Astrocyte (in vitro differentiated cells and primary cell): Measurements from ENCODE around the gene ARMH1. TPM values are rescaled to one million over a fixed set of nuclear protein-coding genes. Genes with fewer than 3 reads are reported as not detected.
A peak's percentile ranks its signal among the peaks of the same experiment; 100 is the strongest.

Experiments
- DNase-seq: peaks from one replicate; pipeline ENCODE4 v3.0.0-alpha.2; 2010; ENCODE audit warnings: low read depth
- FAIRE-seq: peaks from 2 replicates; lab custom pipeline; 2011; peaks lifted over from hg19 to GRCh38; lab: Jason Lieb, UNC
- H2AFZ ChIP-seq: 2 replicates; pipeline ENCODE4 v1.6.0; 2012; ENCODE audit warnings: low read depth, low read length, inconsistent platforms
- H3K27ac ChIP-seq: 2 replicates; pipeline ENCODE4 v1.5.1; 2011; ENCODE audit warnings: low read depth, low read length, inconsistent platforms
- H3K27me3 ChIP-seq: 2 replicates; pipeline ENCODE4 v1.6.0; 2011; ENCODE audit warnings: low read length, inconsistent platforms; ENCODE audit not compliant: insufficient read depth
- H3K36me3 ChIP-seq: 2 replicates; pipeline ENCODE4 v1.5.1; 2011; ENCODE audit warnings: low read length, inconsistent platforms; ENCODE audit not compliant: insufficient read depth
- H3K4me1 ChIP-seq: 2 replicates; pipeline ENCODE4 v1.5.1; 2011; ENCODE audit warnings: low read length, inconsistent platforms; ENCODE audit not compliant: insufficient read depth
- H3K4me2 ChIP-seq: 2 replicates; pipeline ENCODE4 v1.6.0; 2012; ENCODE audit warnings: low read length, inconsistent platforms
- H3K4me3 ChIP-seq: 2 replicates; pipeline ENCODE4 v1.5.1; 2011; ENCODE audit warnings: low read depth, mild to moderate bottlenecking, low read length, inconsistent platforms; ENCODE audit not compliant: insufficient read depth
- H3K79me2 ChIP-seq: 2 replicates; pipeline ENCODE4 v1.6.0; 2012; ENCODE audit warnings: mild to moderate bottlenecking, low read length, inconsistent platforms; ENCODE audit not compliant: insufficient read depth
- H3K9ac ChIP-seq: 2 replicates; pipeline ENCODE4 v1.6.0; 2012; ENCODE audit warnings: mild to moderate bottlenecking, low read length, inconsistent platforms
- H3K9me3 ChIP-seq: 2 replicates; pipeline ENCODE4 v1.5.1; 2012; ENCODE audit warnings: low read depth, mild to moderate bottlenecking, low read length, inconsistent platforms; ENCODE audit not compliant: insufficient read depth
- H4K20me1 ChIP-seq: 2 replicates; pipeline ENCODE4 v1.6.0; 2012; ENCODE audit warnings: low read length, inconsistent platforms; ENCODE audit not compliant: insufficient read depth
- H3K27ac Mint-ChIP-seq: one replicate; pipeline ENCODE4 v1.8.0; 2021; ENCODE audit warnings: mild to moderate bottlenecking, mixed read lengths; ENCODE audit not compliant: unreplicated experiment
- H3K27me3 Mint-ChIP-seq: one replicate; pipeline ENCODE4 v1.8.0; 2021; ENCODE audit warnings: low read depth, mixed read lengths; ENCODE audit not compliant: unreplicated experiment
- H3K36me3 Mint-ChIP-seq: one replicate; pipeline ENCODE4 v1.8.0; 2021; ENCODE audit warnings: low read depth, mixed read lengths; ENCODE audit not compliant: unreplicated experiment
- H3K4me1 Mint-ChIP-seq: one replicate; pipeline ENCODE4 v1.8.0; 2021; ENCODE audit warnings: low read depth, mixed read lengths; ENCODE audit not compliant: unreplicated experiment
- H3K4me3 Mint-ChIP-seq: one replicate; pipeline ENCODE4 v1.8.0; 2021; ENCODE audit warnings: mild to moderate bottlenecking, moderate library complexity, mixed read lengths; ENCODE audit not compliant: unreplicated experiment
- H3K9me3 Mint-ChIP-seq: one replicate; pipeline ENCODE4 v1.8.0; 2021; ENCODE audit warnings: mild to moderate bottlenecking, mixed read lengths; ENCODE audit not compliant: unreplicated experiment
- CTCF ChIP-seq: IDR thresholded peaks from 2 replicates; pipeline ENCODE4 v1.5.1; 2011; ENCODE audit warnings: low read depth, mild to moderate bottlenecking, inconsistent platforms, low read length, moderate library complexity; ENCODE audit not compliant: insufficient read depth
- EZH2 ChIP-seq: IDR thresholded peaks from 2 replicates; pipeline ENCODE4 v1.6.1; 2012; ENCODE audit warnings: mild to moderate bottlenecking, low read length, inconsistent platforms; ENCODE audit not compliant: insufficient read depth
- total RNA-seq: library from RNA; stranded (reverse); gene quantifications from 2 replicates; pipeline ENCODE4 v1.2.1, GENCODE V29; 2021

ARMH1 gene
- total RNA-seq, 1 donor from 2014 or later = 2.5 TPM

DNA sequence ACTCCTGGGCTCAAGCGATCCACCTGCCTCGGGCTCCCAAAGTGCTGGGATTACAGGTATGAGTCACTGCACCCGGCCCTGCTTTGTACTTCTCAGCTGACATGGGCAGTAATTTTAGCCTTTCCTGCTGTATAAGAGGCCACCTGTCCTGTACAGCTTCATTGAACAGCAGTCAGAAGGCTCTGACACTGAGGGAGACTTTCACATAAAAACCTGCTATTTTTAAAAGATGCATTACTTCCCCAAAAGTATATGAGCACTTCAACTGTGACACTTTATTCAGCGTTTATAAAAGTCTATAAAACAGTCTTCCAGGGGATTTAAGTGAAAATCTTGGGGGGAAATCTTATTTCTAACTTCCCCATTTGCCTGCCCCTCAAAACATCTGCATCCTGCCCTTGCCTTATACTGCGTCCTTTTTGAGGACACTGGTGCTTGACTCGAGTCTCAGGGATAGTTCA is 38.8 kb downstream of the ARMH1 start:
- Mint-ChIP-seq H3K4me3 (no peak overlapping the region), H3K9me3 (peaks cover 3% of the 10 kb centered on the region), H3K4me1 (peaks cover 9% of the 10 kb centered on the region), H3K27ac (no peak overlapping the region), H3K36me3 (peaks cover 2% of the 10 kb centered on the region), H3K27me3 (no peaks in the 10 kb centered on the region)
- Histone ChIP-seq H3K4me1 (peaks cover 3% of the 10 kb centered on the region), H2AFZ (no peak overlapping the region), H3K79me2 (no peaks in the 10 kb centered on the region), H3K4me3 (no peak overlapping the region), H3K27ac (no peak overlapping the region), H4K20me1 (no peaks in the 10 kb centered on the region), H3K9ac (no peak overlapping the region), H3K36me3 (no peaks in the 10 kb centered on the region), H3K9me3 (peaks cover 3% of the 10 kb centered on the region), H3K27me3 (peaks cover 4% of the 10 kb centered on the region), H3K4me2 (no peak overlapping the region)
- FAIRE-seq (no peak), DNase-seq (no peak)
- TF ChIP-seq CTCF (no peak), EZH2 (no peak)

- Mint-ChIP-seq H3K27me3 (no peaks in the 10 kb centered on the region), H3K4me3 (no peak overlapping the region), H3K36me3 (no peaks in the 10 kb centered on the region), H3K27ac (no peak overlapping the region), H3K9me3 (no peaks in the 10 kb centered on the region), H3K4me1 (peaks cover 2% of the 10 kb centered on the region)
- no peaks in the 10 kb centered on the region for H3K9me3 ChIP-seq
- FAIRE-seq (no peak), DNase-seq (no peak)
- H3K36me3 ChIP-seq = no peaks in the 10 kb centered on the region
- H3K4me2 ChIP-seq = no peak overlapping the region
- peaks cover 4% of the 10 kb centered on the region for H3K27me3 ChIP-seq
- no peak overlapping the region for H2AFZ ChIP-seq
- H3K4me3 ChIP-seq = no peak overlapping the region
- TF ChIP-seq CTCF (no peak), EZH2 (no peak)
- peaks cover 3% of the 10 kb centered on the region for H3K4me1 ChIP-seq
- H3K79me2 ChIP-seq = no peaks in the 10 kb centered on the region
- H3K27ac ChIP-seq = no peak overlapping the region
- H3K9ac ChIP-seq = no peak overlapping the region
- no peaks in the 10 kb centered on the region for H4K20me1 ChIP-seq
Observed at GRCh38 chr1:44714532-44714931, 40.0 kb downstream of the ARMH1 start.

- Mint-ChIP-seq H3K27ac (no peak overlapping the region), H3K27me3 (no peaks in the 10 kb centered on the region), H3K9me3 (no peaks in the 10 kb centered on the region), H3K36me3 (no peaks in the 10 kb centered on the region), H3K4me3 (no peak overlapping the region), H3K4me1 (peaks cover 2% of the 10 kb centered on the region)
- Histone ChIP-seq H3K4me3 (no peak overlapping the region), H3K9me3 (no peaks in the 10 kb centered on the region), H3K9ac (no peak overlapping the region), H2AFZ (no peak overlapping the region), H3K4me1 (peaks cover 3% of the 10 kb centered on the region), H3K79me2 (no peaks in the 10 kb centered on the region), H3K4me2 (no peak overlapping the region), H3K36me3 (no peaks in the 10 kb centered on the region), H4K20me1 (no peaks in the 10 kb centered on the region), H3K27ac (no peak overlapping the region), H3K27me3 (peaks cover 4% of the 10 kb centered on the region)
- FAIRE-seq (peak; percentile 47), DNase-seq (peak; percentile 40)
- no peak for TF ChIP-seq EZH2
- TF ChIP-seq CTCF = peak; percentile 96
Observed at GRCh38 chr1:44714944-44715571, 40.5 kb downstream of the ARMH1 start.
